B cell (primary cell): ENCODE measurements around the gene LRBA. TPM values are rescaled to one million over a fixed set of nuclear protein-coding genes. Genes with fewer than 3 reads are reported as not detected.
A peak's percentile ranks its signal among the peaks of the same experiment; 100 is the strongest.

ENCODE experiments used
- ATAC-seq: fragments of 200-7000 bp; cut with Tn5 transposase; one replicate; pipeline ENCODE4 v1.10.0; 2021; ENCODE audit warnings: low read depth, mild to moderate bottlenecking, moderate number of reproducible peaks, moderate library complexity
- CTCF ChIA-PET: fragments of 350-600 bp; sonication (Branson Sonifier 250); formaldehyde crosslinking; loops from one replicate; lab custom pipeline; 2021; ENCODE audit warnings: antibody characterized with exemption, inconsistent platforms; lab: Charles Lee
- POLR2A ChIA-PET: fragments of 350-600 bp; sonication (Branson Sonifier 250); formaldehyde crosslinking; loops from one replicate; lab custom pipeline; 2021; ENCODE audit warnings: antibody characterized with exemption; lab: Charles Lee
- DNase-seq: peaks from one replicate; pipeline ENCODE4 v3.0.0; 2013
- H2AFZ ChIP-seq: 2 replicates; pipeline ENCODE4 v1.6.1; 2012; ENCODE audit warnings: mild to moderate bottlenecking, low read depth, low read length; ENCODE audit not compliant: insufficient read depth, poor library complexity, severe bottlenecking
- H3K27ac ChIP-seq, 2 donors: 1 replicate in 1 of 2; 2 replicates in 1 of 2; pipeline ENCODE4 v1.5.1; 2012 to 2013; ENCODE audit warnings: low read length in 2 of 2, mild to moderate bottlenecking in 2 of 2, moderate library complexity in 1 of 2
- H3K27me3 ChIP-seq, 4 experiments: fragments of 200-600 bp in 1 of 4; sonication (generic) in 1 of 4; replicated peaks in 1 of 4; 1 replicate in 2 of 4; 2 replicates in 2 of 4; pipeline versions ENCODE4 v1.6.1 to v1.7.0; 2013 to 2016; ENCODE audit warnings: low read length in 3 of 4, mild to moderate bottlenecking in 2 of 4, mixed read lengths in 1 of 4, moderate library complexity in 1 of 4; ENCODE audit not compliant: insufficient read depth in 4 of 4, control insufficient read depth in 3 of 4; ENCODE audit errors: control extremely low read depth in 1 of 4
- H3K36me3 ChIP-seq, 2 experiments: replicated peaks in 1 of 2; 1 replicate in 1 of 2; 2 replicates in 1 of 2; pipeline versions ENCODE4 v1.6.1 to v1.7.1; 2013; ENCODE audit warnings: low read length in 1 of 2; ENCODE audit not compliant: insufficient read depth in 2 of 2, control insufficient read depth in 1 of 2; ENCODE audit errors: control extremely low read depth in 1 of 2, extremely low read depth in 1 of 2
- H3K4me1 ChIP-seq, 2 donors: fragments of 200-600 bp in 1 of 2; sonication (generic) in 1 of 2; 1 replicate in 1 of 2; 2 replicates in 1 of 2; pipeline versions ENCODE4 v1.5.1 to v1.6.1; 2013 to 2017; ENCODE audit warnings: low read length in 2 of 2; ENCODE audit not compliant: control insufficient read depth in 2 of 2, insufficient read depth in 2 of 2
- H3K4me2 ChIP-seq: replicated peaks from 2 replicates; pipeline ENCODE3; 2012; ENCODE audit warnings: mild to moderate bottlenecking, low read depth, low read length; ENCODE audit not compliant: poor library complexity, severe bottlenecking
- H3K4me3 ChIP-seq, 5 experiments: fragments of 200-600 bp in 1 of 5; sonication (generic) in 1 of 5; 1 replicate in 3 of 5; 2 replicates in 2 of 5; pipeline versions ENCODE4 v1.5.1 to v1.7.0; 2011 to 2016; ENCODE audit warnings: low read length in 4 of 5, mild to moderate bottlenecking in 4 of 5, low read depth in 2 of 5, control low read depth in 1 of 5, moderate library complexity in 1 of 5; ENCODE audit not compliant: insufficient read depth in 1 of 5; ENCODE audit errors: control extremely low read depth in 1 of 5, extremely low read depth in 1 of 5
- H3K79me2 ChIP-seq: fragments of 200-600 bp; sonication (generic); one replicate; pipeline ENCODE4 v1.6.0; 2016; ENCODE audit warnings: low read length; ENCODE audit not compliant: control insufficient read depth, insufficient read depth
- H3K9ac ChIP-seq: fragments of 200-600 bp; sonication (generic); 2 replicates; pipeline ENCODE4 v1.6.1; 2017; ENCODE audit warnings: mild to moderate bottlenecking, low read length, moderate library complexity
- H3K9me3 ChIP-seq, 3 donors: one replicate each; pipeline versions ENCODE4 v1.6.1 to v1.7.1; 2013; ENCODE audit warnings: low read length in 2 of 3; ENCODE audit not compliant: control insufficient read depth in 2 of 3, insufficient read depth in 1 of 3; ENCODE audit errors: control extremely low read depth in 1 of 3
- H4K20me1 ChIP-seq: 2 replicates; pipeline ENCODE4 v1.6.0; 2012; ENCODE audit warnings: mild to moderate bottlenecking, low read length; ENCODE audit not compliant: insufficient read depth, control insufficient read depth, poor library complexity, severe bottlenecking
- H3K27ac Mint-ChIP-seq: one replicate; pipeline ENCODE4 v1.8.0; 2021; ENCODE audit warnings: mixed read lengths
- H3K27me3 Mint-ChIP-seq: one replicate; pipeline ENCODE4 v1.8.0; 2021; ENCODE audit warnings: mixed read lengths
- H3K4me1 Mint-ChIP-seq: one replicate; pipeline ENCODE4 v1.8.0; 2021; ENCODE audit warnings: mixed read lengths
- H3K4me3 Mint-ChIP-seq: one replicate; pipeline ENCODE4 v1.8.0; 2021; ENCODE audit warnings: mixed read lengths
- H3K9me3 Mint-ChIP-seq: one replicate; pipeline ENCODE4 v1.8.0; 2022; ENCODE audit warnings: mixed read lengths; ENCODE audit not compliant: insufficient read depth
- EZH2 ChIP-seq: IDR thresholded peaks from 2 replicates; pipeline ENCODE4 v1.6.1; 2012; ENCODE audit warnings: borderline replicate concordance, low read depth, mild to moderate bottlenecking, moderate library complexity, low read length; ENCODE audit not compliant: insufficient read depth, poor library complexity, severe bottlenecking
- WGBS: methylation state at CpG from one replicate; pipeline ENCODE4 v1.1.5; 2013; ENCODE audit warnings: missing lambda C conversion rate; ENCODE audit not compliant: insufficient coverage; 5-methylcytosine and 5-hydroxymethylcytosine counted together
- intact Hi-C: fragments of 100-400 bp; cut with micrococcal nuclease; formaldehyde crosslinking; loops from one replicate; pipeline ENCODE4 v1.10.0; 2022
- polyA plus RNA-seq: library from polyadenylated mRNA; depleted of rRNA; stranded (reverse); fragments of >200 nt; gene quantifications from 2 replicates; pipeline ENCODE4 v1.2.3, GENCODE V29; 2012
- total RNA-seq, 2 donors: library from RNA; stranded (reverse); fragments of 120-200 nt in 1 of 2; gene quantifications; 1 replicate in 1 of 2; 2 replicates in 1 of 2; pipeline versions ENCODE4 v1.2.3 to v1.2.4, GENCODE V29; 2013 to 2022
- TF ChIP-seq, protein P1 (sequence below): fragments of 200-600 bp; IDR thresholded peaks from one replicate; pipeline ENCODE4 v1.8.0; 2022; ENCODE audit warnings: antibody characterized with exemption, mild to moderate bottlenecking

Gene LRBA
- total and polyA plus RNA-seq, 2 donors (not counting 1 experiment from before 2014, with no cell fraction given), result 17.5 to 86.7 TPM

DNA sequence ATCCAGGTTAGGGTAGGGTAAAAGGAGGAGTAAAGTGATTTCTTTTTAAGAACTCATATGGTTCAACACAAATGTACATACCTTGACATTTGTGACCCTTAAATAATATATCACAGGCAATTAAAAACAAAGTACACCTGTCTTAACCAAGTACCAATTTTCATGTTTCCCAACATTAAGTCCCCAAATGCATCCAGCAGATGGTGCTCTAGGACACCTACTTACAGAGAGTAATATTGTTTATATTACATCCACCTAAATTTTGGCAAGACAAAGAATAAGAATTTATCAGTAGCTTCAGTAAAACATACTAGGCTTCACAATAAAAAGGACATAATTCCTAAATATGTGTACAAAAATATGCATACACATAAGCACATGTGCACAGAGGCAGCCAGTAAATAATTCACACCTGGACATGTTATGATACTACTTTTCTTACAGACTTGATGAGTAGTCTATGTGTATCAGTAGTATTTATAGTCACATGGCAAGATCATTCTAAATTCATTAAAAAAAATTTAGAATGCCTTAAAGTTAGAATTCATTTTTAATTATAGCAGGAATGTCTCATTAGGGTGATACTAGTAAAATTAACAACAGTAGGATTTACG is 717.1 kb downstream of the LRBA start:
- no peaks in the 10 kb centered on the region for H3K27me3 ChIP-seq
- no peaks in the 10 kb centered on the region for H3K27me3 Mint-ChIP-seq
- H3K4me3 ChIP-seq, result no peak overlapping the region
- H3K4me2 ChIP-seq, result no peak overlapping the region
- intact Hi-C loops, result loop anchor here (2.0 kb wide), 1 partner anchor 569 kb away; no protein-coding TSS in a partner anchor
- no peak overlapping the region for H3K4me3 Mint-ChIP-seq
- peak; percentile 26 for DNase-seq
- no peak overlapping the region for H3K27ac Mint-ChIP-seq
- no peaks in the 10 kb centered on the region for H3K4me1 ChIP-seq
- ATAC-seq, result no peak
- H3K36me3 ChIP-seq, result no peaks in the 10 kb centered on the region
- H3K9me3 ChIP-seq, result no peaks in the 10 kb centered on the region
- WGBS, result no CpG with 5 or more reads among the region's 1 CpG
- no peaks in the 10 kb centered on the region for H3K9me3 Mint-ChIP-seq
- no peaks in the 10 kb centered on the region for H4K20me1 ChIP-seq
- H3K9ac ChIP-seq, result no peak overlapping the region
- TF ChIP-seq, protein P1, sequence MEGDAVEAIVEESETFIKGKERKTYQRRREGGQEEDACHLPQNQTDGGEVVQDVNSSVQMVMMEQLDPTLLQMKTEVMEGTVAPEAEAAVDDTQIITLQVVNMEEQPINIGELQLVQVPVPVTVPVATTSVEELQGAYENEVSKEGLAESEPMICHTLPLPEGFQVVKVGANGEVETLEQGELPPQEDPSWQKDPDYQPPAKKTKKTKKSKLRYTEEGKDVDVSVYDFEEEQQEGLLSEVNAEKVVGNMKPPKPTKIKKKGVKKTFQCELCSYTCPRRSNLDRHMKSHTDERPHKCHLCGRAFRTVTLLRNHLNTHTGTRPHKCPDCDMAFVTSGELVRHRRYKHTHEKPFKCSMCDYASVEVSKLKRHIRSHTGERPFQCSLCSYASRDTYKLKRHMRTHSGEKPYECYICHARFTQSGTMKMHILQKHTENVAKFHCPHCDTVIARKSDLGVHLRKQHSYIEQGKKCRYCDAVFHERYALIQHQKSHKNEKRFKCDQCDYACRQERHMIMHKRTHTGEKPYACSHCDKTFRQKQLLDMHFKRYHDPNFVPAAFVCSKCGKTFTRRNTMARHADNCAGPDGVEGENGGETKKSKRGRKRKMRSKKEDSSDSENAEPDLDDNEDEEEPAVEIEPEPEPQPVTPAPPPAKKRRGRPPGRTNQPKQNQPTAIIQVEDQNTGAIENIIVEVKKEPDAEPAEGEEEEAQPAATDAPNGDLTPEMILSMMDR, result peak; percentile 60
- TF ChIP-seq EZH2, result no peak
- no peaks in the 10 kb centered on the region for H3K4me1 Mint-ChIP-seq
- CTCF ChIA-PET, result interaction anchor here (1.3 to 5.2 kb wide), 3 partner anchors 14 to 569 kb away, joined by 3 to 28 read pairs (median 8); no protein-coding TSS in a partner anchor
- POLR2A ChIA-PET, result no interaction called here
- H2AFZ ChIP-seq, result no peak overlapping the region
- H3K79me2 ChIP-seq, result no peaks in the 10 kb centered on the region
- H3K27ac ChIP-seq, result no peak overlapping the region

- Histone ChIP-seq H3K9me3 (no peaks in the 10 kb centered on the region), H3K27ac (no peak overlapping the region), H3K4me3 (no peak overlapping the region), H3K4me1 (no peaks in the 10 kb centered on the region), H3K4me2 (no peak overlapping the region), H3K79me2 (no peaks in the 10 kb centered on the region), H3K9ac (no peak overlapping the region), H2AFZ (no peak overlapping the region), H3K27me3 (no peaks in the 10 kb centered on the region), H3K36me3 (peaks cover 0 to 11% of the 10 kb centered on the region in 2 experiments), H4K20me1 (no peaks in the 10 kb centered on the region)
- 100% methylated on average over 2 of the region's 3 CpGs for WGBS
- ATAC-seq (no peak), DNase-seq (no peak)
- H3K4me3 Mint-ChIP-seq, result no peak overlapping the region
- no peaks in the 10 kb centered on the region for H3K27me3 Mint-ChIP-seq
- no peaks in the 10 kb centered on the region for H3K4me1 Mint-ChIP-seq
- H3K9me3 Mint-ChIP-seq, result peaks cover 6% of the 10 kb centered on the region
- H3K27ac Mint-ChIP-seq, result no peak overlapping the region
- ChIA-PET CTCF (no interaction called here), POLR2A (no interaction called here)
- intact Hi-C loops, result no loop called here
- TF ChIP-seq EZH2, result no peak
- TF ChIP-seq, protein P1, result no peak
These were observed 725.2 kb downstream of the LRBA start for GRCh38 chr4:150289881-150290280.
